ENCODE measurements around the gene TSC22D2. TPM values are rescaled to one million over a fixed set of nuclear protein-coding genes. Genes with fewer than 3 reads are reported as not detected.
"Not testable (repeated sequence)": the region's sequence is repeated elsewhere in the genome, so short reads cannot be mapped to it uniquely, and the experiment has no call there.

The TSC22D2 gene
- total and polyA plus RNA-seq, 12 donors, result 11.8 to 73.1 (median 28.7) TPM

GRCh38 chr3:150469931-150470740 is 62.0 kb downstream of the TSC22D2 start:
- DNase-seq (no peak), ATAC-seq (no peak)
- peaks cover 0 to 4% (median 0%) of the 10 kb centered on the region in 11 donors for H3K9me3 ChIP-seq
- no peaks in the 10 kb centered on the region for H3K27me3 ChIP-seq
- intact Hi-C loops (cut with DNase I), result loop anchor here in 1 of 10 donors (10.0 kb wide), 1 partner anchor 55 kb away; no protein-coding TSS in a partner anchor
- H3K4me1 ChIP-seq, result peaks cover 0 to 8% (median 0%) of the 10 kb centered on the region in 9 donors
- H3K36me3 ChIP-seq, result peaks cover 0 to 4% (median 0%) of the 10 kb centered on the region in 9 donors
- WGBS, 2 donors, result 79 to 86% methylated on average over 7 of the region's 7 CpGs
- H3K27ac ChIP-seq, result no peak overlapping the region
- no peak for TF ChIP-seq CTCF (IDR thresholded peaks at IDR 0.05)
- no peak overlapping the region for H3K4me3 ChIP-seq

GRCh38 chr3:150472421-150472820 is 64.3 kb downstream of the TSC22D2 start:
- no peak overlapping the region for H3K27ac ChIP-seq
- no peaks in the 10 kb centered on the region for H3K36me3 ChIP-seq
- H3K4me3 ChIP-seq, result no peak overlapping the region
- 95 to 100% methylated on average over 1 of the region's 1 CpG for WGBS, 2 donors
- H3K4me1 ChIP-seq, result peaks cover 0 to 8% (median 0%) of the 10 kb centered on the region in 9 donors
- intact Hi-C loops (cut with DNase I), result no loop called here
- ATAC-seq (no peak), DNase-seq (no peak)
- peaks cover 0 to 19% (median 6%) of the 10 kb centered on the region in 11 donors for H3K9me3 ChIP-seq
- TF ChIP-seq CTCF (IDR thresholded peaks at IDR 0.05), result no peak
- no peaks in the 10 kb centered on the region for H3K27me3 ChIP-seq

GRCh38 chr3:150473161-150473560 is 65.1 kb downstream of the TSC22D2 start:
- H3K27ac ChIP-seq; ATAC-seq; intact Hi-C loops (cut with DNase I); DNase-seq; H3K4me1 ChIP-seq; H3K4me3 ChIP-seq; H3K36me3 ChIP-seq; H3K27me3 ChIP-seq: not testable (repeated sequence)
- H3K9me3 ChIP-seq, result peaks cover 0 to 22% (median 9%) of the 10 kb centered on the region in 11 donors
- WGBS, 2 donors, result 94 to 95% methylated on average over 8 of the region's 8 CpGs

- intact Hi-C loops (cut with DNase I), result no loop called here
- ATAC-seq, result no peak
Measured at GRCh38 chr3:150479370-150479769, 71.3 kb downstream of the TSC22D2 start.

More at GRCh38 chr3:150479370-150479769, 71.3 kb downstream of the TSC22D2 start:
- no peaks in the 10 kb centered on the region for H3K27me3 ChIP-seq
- H3K4me3 ChIP-seq, result no peak overlapping the region
- H3K4me1 ChIP-seq, result no peaks in the 10 kb centered on the region
- H3K27ac ChIP-seq, result no peak overlapping the region
- peaks cover 0 to 33% (median 16%) of the 10 kb centered on the region in 11 donors for H3K9me3 ChIP-seq
- H3K36me3 ChIP-seq, result peaks cover 0 to under 1% (median 0%) of the 10 kb centered on the region in 9 donors
- TF ChIP-seq CTCF (IDR thresholded peaks at IDR 0.05), result no peak
- DNase-seq, result no peak
